Measurements from ENCODE around the gene SMOC1.

The SMOC1 gene

DNA sequence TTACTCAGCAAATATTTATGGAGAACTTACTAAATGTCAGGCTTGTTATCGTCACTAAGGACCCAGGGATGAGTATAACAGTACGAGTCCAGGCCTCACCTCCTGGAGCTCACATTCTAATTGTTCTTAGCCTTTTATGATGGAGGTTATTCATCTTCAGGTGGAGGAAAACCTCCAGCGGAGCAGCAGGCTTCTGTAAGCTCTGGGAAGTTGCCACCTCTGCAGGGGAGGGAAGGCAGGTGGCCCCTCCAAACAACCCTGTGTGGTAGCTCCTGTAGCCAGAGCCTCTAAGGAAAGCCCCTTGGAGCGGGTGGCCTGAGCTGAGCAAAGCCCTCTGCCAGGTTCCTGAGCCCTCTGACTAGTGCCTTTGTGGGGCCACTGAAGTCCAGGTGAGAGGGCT lies 104.1 kb downstream of the SMOC1 start:
- no peak for DNase-seq

DNA sequence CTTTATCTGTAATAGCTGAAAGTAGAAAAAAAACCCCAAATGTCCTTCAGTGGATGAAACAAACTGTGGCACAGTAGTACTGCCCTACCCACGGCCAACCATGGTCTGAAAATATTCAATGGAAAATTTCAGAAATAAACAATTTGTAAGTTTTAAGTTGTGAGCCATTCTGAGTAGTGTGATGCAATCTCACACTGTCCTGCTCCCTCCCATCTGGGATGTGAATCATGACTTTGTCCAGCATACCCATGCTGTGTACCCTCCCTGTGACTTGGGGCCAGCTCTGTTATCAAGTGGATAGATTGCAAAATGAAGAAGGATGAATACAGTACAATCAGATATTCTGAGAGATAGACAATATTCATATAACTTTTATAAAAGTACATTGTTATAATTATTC lies 106.2 kb downstream of the SMOC1 start:
- no peak for DNase-seq

DNA sequence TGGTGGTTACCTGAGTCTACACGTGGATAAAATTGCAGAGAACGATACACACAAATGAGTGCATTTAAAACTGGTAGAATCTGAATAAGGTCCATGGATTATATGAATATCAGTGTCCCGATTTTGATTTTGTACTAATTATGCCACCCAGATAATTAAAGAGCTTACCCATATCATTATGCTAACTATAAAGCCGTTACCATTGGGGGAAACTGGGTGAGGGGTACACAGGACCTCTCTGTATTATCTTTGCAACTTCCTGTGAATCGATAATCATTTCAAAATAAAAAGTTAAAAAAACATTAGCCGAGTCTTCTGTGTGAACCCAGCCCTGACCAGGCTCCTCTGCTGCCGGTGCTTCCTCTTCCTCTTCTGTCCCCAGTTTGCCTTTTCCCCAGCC lies 107.1 kb downstream of the SMOC1 start:
- DNase-seq = no peak

DNA sequence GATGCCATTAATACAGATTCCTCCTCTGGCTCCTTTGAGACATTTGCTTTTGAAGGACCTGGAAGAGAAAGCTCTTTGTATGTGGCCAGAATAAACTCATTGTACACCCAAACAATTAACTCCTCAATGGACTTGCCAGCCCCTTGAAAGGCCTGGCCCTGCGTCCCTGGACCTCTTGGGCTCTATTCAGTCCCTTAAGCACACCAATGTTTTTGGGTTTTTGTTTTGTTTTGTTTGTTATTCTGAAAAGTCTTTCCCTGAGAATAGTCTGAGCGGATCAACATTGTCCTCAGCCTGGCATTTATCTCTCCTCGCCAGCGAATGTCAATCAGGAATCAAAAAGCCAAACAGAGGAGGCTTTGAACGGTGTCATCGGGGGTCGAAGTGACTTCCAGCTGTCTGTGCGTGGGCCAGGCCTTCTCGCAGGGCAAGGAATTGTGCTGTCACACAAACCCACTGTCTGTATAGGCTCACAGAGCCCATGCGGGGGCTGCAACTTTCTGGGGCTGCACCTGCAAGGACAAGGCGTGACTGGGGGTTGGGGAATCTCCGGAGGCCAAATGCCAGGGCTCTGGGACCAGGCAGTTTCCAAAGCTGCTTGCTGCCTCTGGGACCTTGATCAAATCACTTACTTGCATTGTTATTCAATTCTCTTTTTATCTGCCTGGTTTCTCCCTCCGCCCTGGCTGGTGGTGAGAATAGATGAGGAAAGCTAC lies 108.3 kb downstream of the SMOC1 start:
- no peak for DNase-seq

GRCh38 chr14:69988979-69989378 lies 109.8 kb downstream of the SMOC1 start:
- no peak for DNase-seq

- no peak for DNase-seq
Measured at GRCh38 chr14:69989622-69990021, 110.4 kb downstream of the SMOC1 start.

GRCh38 chr14:69990323-69990722 lies 111.1 kb downstream of the SMOC1 start:
- no peak for DNase-seq

GRCh38 chr14:69991422-69991821 lies 112.2 kb downstream of the SMOC1 start:
- no peak for DNase-seq

GRCh38 chr14:69992564-69992963 lies 113.3 kb downstream of the SMOC1 start:
- DNase-seq = no peak

DNA sequence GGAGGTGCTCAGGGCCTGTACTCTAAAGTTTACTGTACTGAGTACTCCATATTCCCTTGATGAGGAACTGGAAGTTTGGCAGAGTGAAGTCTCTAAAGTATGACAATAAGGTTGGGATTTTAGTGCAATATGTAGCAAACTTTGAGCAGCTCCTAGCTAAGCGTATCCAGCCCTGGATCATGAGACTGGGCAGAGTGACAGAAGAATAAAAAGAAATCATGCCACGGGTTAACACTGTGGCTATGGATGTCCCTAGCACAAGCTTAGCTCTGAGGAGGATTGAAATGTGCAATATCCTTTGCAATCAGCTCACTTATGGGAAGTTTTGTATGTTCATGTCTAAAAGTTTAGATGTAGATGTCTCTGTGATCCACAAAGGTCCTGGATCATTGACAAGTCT lies 114.1 kb downstream of the SMOC1 start:
- no peak for DNase-seq

- no peak for DNase-seq
Measured at GRCh38 chr14:69994002-69994401, 114.8 kb downstream of the SMOC1 start.

DNA sequence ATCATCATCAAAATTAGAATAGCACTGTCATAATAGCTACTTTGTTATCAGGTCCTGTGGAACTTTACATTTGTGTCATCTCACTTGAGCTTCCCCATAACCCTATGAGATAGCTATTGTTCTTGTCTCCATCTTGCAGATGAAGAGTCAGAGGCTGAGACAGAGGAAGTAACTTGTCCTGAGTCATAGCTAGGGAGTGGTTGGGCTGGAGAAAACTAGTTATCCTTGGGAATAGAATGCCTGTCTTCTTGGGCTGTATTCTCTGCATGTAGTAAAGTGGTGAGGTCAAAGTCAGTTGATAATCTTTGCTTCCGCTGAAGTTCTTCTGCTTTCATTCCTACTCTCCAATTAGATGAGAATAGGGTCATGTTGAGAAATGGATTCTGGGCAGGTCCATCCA lies 117.0 kb downstream of the SMOC1 start:
- no peak for DNase-seq

DNA sequence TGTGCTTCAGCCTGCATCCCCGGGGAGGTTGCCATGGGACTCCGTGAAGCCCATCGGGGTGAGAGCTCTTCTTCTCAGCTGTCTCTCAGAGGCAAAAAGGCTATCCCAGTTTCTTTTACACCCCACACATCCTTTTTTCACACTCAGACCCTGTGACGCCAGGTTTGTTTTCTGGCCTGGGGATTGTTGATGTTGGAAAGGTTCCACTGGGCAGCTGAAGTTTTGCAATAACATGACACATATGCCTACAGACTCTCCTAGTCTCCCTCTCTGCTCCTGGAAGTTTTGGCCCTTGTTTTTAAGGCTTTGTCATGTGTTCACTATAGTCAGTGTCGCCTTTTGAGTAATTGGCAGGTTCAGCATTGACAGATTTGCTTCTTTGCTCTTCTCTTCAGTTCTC lies 118.6 kb downstream of the SMOC1 start:
- DNase-seq = no peak

GRCh38 chr14:69999261-69999674 lies 120.1 kb downstream of the SMOC1 start:
- DNase-seq = peak; percentile 76

- no peak for DNase-seq
Measured at GRCh38 chr14:70000601-70001000, 121.4 kb downstream of the SMOC1 start.

- DNase-seq = peak; percentile 24
Measured at GRCh38 chr14:70002589-70003346, 123.6 kb downstream of the SMOC1 start.

DNA sequence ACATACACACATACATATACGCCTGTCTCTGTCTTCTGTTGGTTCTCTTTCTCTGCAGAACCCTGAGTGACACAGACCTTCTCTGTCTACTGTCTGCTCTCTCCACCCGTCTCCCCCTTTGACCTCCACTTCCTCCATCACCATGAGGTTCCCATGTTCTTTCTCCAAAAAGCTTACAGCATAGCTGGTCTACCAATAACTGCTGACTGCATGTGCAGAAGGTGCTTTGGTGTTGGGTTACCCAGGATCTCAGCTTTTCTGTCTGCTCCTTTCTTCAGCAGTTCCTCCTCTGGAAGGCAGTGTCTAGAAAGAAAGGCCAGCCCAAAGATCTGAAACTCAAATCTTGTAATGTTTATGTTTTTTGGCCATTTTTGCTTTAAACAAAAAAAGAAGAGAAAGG lies 125.6 kb downstream of the SMOC1 start:
- DNase-seq = no peak

GRCh38 chr14:70005281-70005805 lies 126.1 kb downstream of the SMOC1 start:
- no peak for DNase-seq

- DNase-seq = no peak
Measured at GRCh38 chr14:70006699-70007098, 127.5 kb downstream of the SMOC1 start.

DNA sequence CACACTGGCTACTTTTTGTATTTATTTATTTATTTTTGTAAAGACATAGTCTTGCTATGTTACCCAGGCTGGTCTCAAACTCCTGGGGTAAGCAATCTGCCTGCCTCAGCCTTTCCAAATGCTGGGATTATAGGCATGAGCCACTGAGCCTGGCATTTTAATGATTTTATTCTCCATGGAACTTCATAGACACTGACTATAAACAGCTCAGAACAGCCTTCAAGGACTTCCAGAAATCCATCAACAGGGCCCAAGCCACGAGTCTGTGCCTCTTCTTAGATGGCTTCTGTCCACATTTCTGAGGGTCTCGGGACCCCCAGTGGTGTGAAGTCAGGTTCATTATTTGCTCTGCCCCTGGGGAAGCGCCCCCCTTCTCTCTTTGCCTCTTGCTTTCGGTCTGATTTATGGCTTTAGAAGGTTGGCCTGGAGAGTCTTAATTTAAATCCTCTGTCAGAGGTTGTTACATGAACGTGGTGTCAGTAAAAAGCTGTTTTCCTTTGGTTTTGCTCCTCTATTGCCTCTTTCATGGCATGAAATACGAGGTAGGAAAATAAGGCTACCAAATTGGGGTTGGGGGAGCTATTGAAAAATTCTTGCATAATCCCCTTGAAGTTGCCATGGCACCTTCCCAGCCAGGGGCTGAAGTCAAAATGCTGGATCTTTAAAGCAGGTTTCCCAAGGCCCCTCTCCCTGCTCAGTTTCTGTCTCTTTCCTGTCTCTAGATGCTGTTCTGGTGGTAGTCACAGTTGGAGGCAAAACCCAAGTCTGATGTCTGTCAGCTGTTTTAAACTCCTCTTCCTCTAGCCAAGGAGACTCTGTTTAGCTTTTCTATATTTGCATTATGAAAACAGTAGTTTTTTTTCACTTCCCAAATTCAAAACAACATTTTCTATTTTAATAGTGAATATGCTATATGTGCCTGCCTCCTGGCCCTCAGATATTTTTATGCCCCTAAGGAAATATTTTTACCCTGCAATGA lies 129.4 kb downstream of the SMOC1 start:
- no peak for DNase-seq

- DNase-seq = no peak
Measured at GRCh38 chr14:70009961-70010360, 130.7 kb downstream of the SMOC1 start.

DNA sequence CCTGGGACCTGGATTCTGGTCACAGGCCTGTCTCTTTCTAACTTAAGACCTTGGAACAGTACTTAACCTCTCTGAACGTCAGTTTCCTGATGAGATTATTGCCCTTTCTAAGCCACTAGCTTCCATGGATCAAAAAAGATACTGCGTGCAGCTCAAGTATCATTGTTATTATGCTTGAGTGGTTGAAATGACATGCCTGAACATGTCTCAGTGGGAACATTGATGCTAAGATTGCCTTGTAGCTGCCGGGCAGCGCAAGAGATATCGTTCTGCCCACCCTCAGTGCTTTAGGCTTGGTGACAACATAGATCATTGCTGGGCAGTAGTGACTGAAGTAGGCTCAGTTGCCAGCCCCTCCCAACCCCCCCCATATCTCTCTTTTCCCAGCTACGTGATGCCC lies 131.9 kb downstream of the SMOC1 start:
- peak; percentile 57 for DNase-seq

DNA sequence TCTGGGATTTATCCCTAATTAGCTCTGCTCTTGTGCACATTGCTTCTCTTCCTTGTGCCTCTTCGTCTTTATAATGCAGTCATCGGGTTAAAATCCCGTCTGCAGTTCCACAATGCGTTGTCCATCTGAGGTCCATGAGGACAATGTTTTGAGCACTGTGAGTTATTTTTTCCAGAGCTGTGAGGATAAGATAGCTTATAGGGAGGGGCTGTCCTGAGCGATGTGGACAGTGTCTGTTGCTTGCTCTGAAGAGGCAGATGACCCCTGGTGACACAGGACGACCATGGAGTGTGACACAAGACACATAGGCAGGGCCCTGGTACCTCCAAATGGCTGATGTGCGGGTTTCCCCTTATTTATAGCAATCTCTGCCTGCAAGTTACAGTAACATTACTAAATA lies 132.5 kb downstream of the SMOC1 start:
- no peak for DNase-seq
